Suppressor macrophage treated with lipopolysaccharide for 4 hours (primary cell): Measurements from ENCODE around the gene ARRDC2.
"Not testable (repeated sequence)": the region's sequence is repeated elsewhere in the genome, so short reads cannot be mapped to it uniquely, and the experiment has no call there.

Experiments
- DNase-seq: peaks from one replicate; pipeline ENCODE4 v3.0.0-alpha.2; 2020

ARRDC2 gene

DNA sequence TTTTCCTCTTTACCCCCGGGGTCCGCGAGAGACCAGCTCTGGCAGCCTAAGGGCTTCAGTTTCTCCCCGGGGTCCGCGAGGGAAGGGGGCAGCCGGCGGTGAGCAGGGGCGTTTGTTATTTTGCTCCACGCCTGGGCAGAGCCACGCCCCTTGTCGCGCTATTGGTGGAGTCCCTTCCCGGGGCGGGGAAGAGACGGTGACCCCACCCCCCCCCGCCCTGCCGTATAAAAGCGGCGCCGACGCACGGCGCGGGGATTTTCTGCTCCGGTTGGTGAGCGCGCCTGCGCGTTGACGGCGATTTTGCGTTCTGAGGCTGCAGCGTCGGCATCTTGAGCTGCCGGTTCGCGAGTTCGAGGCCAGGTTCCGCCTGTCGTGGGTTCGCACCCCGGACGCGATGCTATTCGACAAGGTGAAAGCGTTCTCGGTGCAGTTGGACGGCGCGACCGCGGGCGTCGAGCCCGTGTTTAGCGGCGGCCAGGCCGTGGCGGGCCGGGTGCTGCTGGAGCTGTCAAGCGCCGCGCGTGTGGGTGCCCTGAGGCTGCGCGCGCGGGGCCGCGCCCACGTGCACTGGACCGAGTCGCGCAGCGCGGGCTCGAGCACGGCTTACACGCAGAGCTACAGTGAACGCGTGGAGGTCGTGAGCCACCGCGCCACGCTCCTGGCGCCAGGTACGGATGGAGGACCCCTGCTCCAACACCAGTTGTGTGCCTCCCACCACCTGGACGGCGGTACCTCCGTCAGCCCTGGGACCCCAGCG is at the start of gene ARRDC2:
TSS of gene ARRDC2 (plus strand) at position 254 of the 757 bp plus-strand sequence. CDS start at position 395, 141 bp downstream.
- DNase-seq: peak; percentile 97

DNA sequence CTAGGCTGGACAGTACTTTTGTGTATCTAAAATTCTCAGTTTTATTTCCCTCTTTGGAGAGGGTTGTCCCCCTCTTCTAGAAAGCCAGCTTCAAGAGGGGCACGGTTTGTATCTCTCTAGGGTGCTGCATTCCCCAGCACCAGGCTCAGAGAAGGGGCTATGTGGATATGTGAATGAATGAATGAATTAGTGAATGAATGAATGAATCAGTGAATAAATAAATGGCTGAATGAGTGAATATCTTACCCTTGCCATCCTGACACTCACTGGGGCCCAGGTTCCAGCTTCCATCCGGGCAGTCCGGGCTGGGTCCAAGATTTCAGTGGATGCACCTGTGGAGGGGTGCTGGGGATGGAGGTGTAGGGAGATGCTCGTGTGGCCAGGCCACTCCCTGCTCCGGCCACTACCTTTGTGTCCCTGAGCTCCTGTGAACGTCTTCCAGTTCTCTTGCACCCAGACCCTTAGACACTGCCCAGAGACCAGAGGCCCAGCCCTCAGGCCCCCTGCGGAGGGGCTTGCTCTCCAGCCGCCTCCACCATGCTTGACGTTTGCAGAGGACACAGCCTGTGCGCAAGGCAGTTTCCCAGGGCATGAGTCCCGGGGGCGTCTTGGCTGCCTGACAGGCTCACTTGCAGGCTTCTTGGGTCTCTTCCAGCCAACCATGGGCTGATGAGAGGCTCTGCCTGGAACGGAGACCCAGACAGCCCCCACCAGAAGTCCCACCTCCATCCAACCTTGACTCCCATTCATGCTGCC is 43.9 kb upstream of the ARRDC2 start:
- DNase-seq: no peak

- DNase-seq: no peak
Measured at GRCh38 chr19:17965370-17966128, 42.4 kb upstream of the ARRDC2 start.

DNA sequence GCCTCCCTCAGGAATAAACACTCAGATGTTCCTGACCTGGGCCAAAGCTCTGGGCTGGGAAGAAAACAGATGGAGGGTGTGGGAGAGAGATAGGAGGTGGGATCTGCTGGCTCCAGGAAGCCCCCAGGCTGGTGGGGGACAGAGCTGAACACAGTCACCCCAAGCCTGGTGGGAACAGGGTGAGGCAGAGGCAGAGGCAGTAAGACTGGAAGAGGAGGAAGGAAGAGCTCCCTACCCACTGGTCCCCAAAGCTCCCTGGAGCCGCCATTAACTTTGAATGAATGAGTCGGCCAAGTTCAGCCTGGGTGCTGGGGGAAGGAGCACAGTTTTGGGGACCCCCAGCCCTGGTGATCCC is 41.9 kb upstream of the ARRDC2 start:
- no peak for DNase-seq

- DNase-seq: no peak
Measured at GRCh38 chr19:17966550-17967256, 41.3 kb upstream of the ARRDC2 start, which contains the start of gene KCNN1. TSS of gene KCNN1 (plus strand) at chr19:17967107. CDS start at chr19:17973889, 6,782 bp downstream.

DNA sequence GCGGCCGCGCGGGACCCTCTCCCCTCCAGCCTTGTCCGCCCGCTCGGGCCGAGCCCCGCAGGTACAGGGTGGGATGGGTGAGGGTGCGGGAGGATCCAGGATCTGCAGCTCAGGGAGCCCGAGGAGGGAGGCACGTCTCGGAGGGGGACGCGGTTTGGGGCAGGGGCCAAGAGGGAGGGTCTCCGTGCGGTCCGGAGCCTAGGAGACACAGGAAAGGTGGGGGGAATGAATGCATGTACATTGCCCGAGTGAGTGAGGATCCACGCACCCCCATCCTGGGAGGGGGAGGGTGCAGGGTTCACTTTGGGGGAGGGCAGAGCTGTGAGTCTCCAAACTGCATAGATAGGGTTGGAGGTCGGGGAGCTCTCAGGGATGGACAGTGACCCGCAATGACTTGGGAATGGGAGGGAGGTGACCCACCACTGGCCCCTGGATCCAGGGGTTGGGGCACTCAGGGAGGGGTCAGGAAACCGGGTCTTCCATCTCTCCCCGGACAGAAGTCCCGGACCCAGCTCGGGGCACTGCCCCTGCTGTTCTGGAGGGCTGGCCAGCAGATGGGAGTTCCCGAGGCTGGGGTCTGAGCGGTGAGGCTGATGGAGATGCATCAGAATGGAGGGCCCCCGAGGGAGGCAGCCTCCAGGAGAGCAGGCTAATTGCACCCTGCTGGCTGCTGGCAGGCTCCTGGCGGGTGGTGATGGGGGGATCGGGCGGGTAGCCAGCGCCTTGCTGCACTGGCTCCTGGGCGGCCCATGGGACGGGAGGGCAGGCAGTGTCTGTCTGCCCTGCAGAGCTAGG is 40.5 kb upstream of the ARRDC2 start:
- no peak for DNase-seq

DNA sequence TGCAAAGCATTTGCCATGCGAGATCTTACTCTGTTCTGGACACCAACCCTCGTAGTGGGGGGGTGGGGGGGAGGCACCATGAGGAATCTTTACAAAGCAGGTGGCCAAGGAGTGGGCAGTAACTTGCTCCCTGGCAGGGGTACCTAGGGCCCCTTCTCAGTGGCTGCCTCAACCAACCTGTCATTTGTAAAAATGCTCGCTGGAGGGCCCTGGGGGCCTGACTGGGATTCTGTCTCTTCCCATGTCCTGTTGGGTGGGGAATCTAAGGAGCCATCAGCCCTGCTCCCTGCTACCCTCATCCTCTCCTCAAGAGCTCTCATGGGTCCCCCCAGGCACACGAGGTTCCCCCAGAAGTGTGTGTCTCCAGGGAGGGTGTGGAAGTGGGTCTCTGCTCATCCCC is 39.6 kb upstream of the ARRDC2 start:
- DNase-seq: no peak

- no peak for DNase-seq
Measured at GRCh38 chr19:17969096-17969792, 38.7 kb upstream of the ARRDC2 start.

- DNase-seq: no peak
Measured at GRCh38 chr19:17972230-17972629, 35.7 kb upstream of the ARRDC2 start.

DNA sequence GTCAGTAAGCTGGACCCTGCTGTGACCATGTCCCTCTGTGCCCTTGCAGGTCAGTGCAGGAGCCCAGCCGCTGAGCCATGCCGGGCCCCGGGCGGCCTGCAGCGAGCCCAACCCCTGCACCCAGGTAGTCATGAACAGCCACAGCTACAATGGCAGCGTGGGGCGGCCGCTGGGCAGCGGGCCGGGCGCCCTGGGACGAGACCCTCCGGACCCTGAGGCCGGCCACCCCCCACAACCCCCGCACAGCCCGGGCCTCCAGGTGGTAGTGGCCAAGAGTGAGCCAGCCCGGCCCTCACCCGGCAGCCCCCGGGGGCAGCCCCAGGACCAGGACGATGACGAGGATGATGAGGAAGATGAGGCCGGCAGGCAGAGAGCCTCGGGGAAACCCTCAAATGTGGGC is 34.2 kb upstream of the ARRDC2 start:
- DNase-seq: no peak

- no peak for DNase-seq
Measured at GRCh38 chr19:17974551-17974950, 33.4 kb upstream of the ARRDC2 start.

DNA sequence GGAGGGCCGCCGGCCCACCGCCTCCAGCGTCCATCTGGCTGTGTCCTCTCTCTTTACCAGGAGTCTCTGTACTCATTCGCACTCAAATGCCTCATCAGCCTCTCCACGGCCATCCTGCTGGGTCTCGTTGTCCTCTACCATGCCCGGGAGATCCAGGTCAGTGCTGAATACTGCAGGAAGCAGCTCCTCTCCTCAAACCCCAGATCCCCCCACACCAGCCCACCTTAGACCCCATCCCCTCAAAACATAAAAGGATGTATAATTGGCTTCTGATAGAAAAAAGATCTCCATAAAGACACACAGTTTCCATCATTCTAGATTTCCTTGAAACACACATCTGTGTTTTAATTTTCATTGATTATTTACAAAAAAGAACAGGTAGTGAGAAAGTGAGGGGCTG is 32.9 kb upstream of the ARRDC2 start:
- DNase-seq: no peak

- peak; percentile 45 for DNase-seq
Measured at GRCh38 chr19:17977021-17977420, 30.9 kb upstream of the ARRDC2 start.

DNA sequence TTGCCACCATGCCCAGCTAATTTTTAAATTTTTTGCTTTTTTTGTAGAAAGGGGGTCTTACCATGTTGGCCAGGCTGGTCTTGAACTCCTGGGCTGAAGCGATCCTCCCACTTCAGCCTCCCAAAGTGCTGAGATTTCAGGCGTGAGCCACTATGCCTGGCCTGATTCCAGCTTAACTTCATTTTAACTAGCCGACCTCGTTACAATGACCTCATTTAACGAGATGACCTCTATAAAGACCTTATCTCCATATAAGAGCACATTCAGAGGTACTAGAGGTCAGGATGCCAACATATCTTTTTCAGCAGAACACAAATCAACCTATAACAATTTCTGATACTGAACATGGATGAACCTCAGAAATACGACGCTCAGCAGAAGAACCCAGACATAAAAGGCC is 30.5 kb upstream of the ARRDC2 start:
- DNase-seq: no peak

DNA sequence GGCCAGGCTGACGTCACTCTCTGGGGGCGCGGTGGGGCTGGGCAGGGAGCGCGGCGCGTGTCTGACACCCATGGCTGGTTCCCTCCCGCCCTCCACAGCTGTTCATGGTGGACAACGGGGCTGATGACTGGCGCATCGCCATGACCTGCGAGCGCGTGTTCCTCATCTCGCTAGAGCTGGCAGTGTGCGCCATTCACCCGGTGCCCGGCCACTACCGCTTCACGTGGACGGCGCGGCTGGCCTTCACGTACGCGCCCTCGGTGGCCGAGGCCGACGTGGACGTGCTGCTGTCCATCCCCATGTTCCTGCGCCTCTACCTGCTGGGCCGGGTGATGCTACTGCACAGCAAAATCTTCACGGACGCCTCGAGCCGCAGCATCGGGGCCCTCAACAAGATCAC is 26.4 kb upstream of the ARRDC2 start:
- no peak for DNase-seq

GRCh38 chr19:17982430-17982829 is 25.5 kb upstream of the ARRDC2 start:
- no peak for DNase-seq

- DNase-seq: no peak
Measured at GRCh38 chr19:17985037-17985818, 22.7 kb upstream of the ARRDC2 start.

- not testable (repeated sequence) for DNase-seq
Measured at GRCh38 chr19:17986569-17986968, 21.4 kb upstream of the ARRDC2 start.

- no peak for DNase-seq
Measured at GRCh38 chr19:17988161-17988560, 19.8 kb upstream of the ARRDC2 start.

DNA sequence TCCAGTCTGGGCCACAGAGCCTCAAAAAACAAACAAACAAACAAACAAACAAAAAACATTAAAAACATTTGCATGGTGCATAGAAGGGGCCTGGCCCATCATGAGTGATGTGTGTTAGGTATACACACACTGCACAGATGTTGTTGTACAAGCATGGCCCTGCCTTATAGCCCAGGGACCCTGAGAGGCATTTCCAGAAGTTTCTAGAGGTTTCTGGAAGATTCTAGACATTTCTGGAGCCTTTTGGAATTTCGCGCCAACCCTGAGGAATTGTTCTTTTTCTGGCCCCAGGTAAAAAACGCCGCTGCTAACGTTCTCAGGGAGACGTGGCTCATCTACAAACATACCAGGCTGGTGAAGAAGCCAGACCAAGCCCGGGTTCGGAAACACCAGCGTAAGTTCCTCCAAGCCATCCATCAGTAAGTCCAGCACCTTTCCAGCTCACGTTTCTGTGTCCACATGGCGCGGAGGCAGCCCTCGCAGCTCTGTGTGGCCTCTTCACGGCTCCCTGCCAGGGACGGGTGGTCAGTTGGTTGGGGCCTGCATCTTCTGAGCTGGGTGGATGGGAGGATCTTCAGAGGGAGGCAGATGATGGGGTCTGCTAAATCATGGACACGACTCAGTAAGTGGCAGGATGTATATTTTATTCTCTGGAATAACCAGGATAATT is 18.4 kb upstream of the ARRDC2 start:
- DNase-seq: no peak
